DND-41 (cell line): ENCODE measurements around the gene RCAN1.

Experiments
- ATAC-seq: fragments of 200-7000 bp; cut with Tn5 transposase; 3 replicates; pipeline ENCODE4 v1.9.1; 2021; ENCODE audit warnings: low read depth; ENCODE audit not compliant: insufficient read depth
- DNase-seq: peaks from one replicate; pipeline ENCODE4 v3.0.0-alpha.2; 2020
- H2AFZ ChIP-seq: 2 replicates; pipeline ENCODE4 v1.6.0; 2012; ENCODE audit warnings: low read depth, low read length
- H3K27ac ChIP-seq: 2 replicates; pipeline ENCODE4 v1.5.1; 2012; ENCODE audit warnings: low read length, inconsistent platforms
- H3K27me3 ChIP-seq: fragments of 200-600 bp; sonication (generic); 2 replicates; pipeline ENCODE4 v1.6.0; 2012; ENCODE audit warnings: low read length, mild to moderate bottlenecking, inconsistent platforms; ENCODE audit not compliant: insufficient read depth, poor library complexity
- H3K36me3 ChIP-seq: 2 replicates; pipeline ENCODE4 v1.5.1; 2012; ENCODE audit warnings: low read length, inconsistent platforms; ENCODE audit not compliant: insufficient read depth
- H3K4me1 ChIP-seq: 2 replicates; pipeline ENCODE4 v1.5.1; 2012; ENCODE audit warnings: mild to moderate bottlenecking, low read length; ENCODE audit not compliant: insufficient read depth
- H3K4me2 ChIP-seq: 2 replicates; pipeline ENCODE4 v1.6.0; 2012; ENCODE audit warnings: mild to moderate bottlenecking, moderate library complexity, low read length, inconsistent platforms; ENCODE audit not compliant: insufficient read depth
- H3K4me3 ChIP-seq, 2 experiments: fragments of 200-600 bp in 1 of 2; shearing (Covaris generic) in 1 of 2; 2 replicates each; pipeline ENCODE4 v1.5.1; 2012 to 2016; ENCODE audit warnings: inconsistent platforms in 2 of 2, low read length in 2 of 2, mild to moderate bottlenecking in 2 of 2, low read depth in 1 of 2, moderate library complexity in 1 of 2
- H3K79me2 ChIP-seq: 2 replicates; pipeline ENCODE4 v1.6.0; 2012; ENCODE audit warnings: low read length, inconsistent platforms; ENCODE audit not compliant: insufficient read depth
- H3K9ac ChIP-seq: 2 replicates; pipeline ENCODE4 v1.6.0; 2012; ENCODE audit warnings: low read depth, mild to moderate bottlenecking, inconsistent platforms, low read length, moderate library complexity
- H3K9me3 ChIP-seq: 2 replicates; pipeline ENCODE4 v1.5.1; 2012; ENCODE audit warnings: low read length, moderate library complexity, mild to moderate bottlenecking, inconsistent platforms; ENCODE audit not compliant: insufficient read depth, severe bottlenecking
- H4K20me1 ChIP-seq: 2 replicates; pipeline ENCODE4 v1.6.0; 2012; ENCODE audit warnings: low read length; ENCODE audit not compliant: insufficient read depth
- EZH2 ChIP-seq: IDR thresholded peaks from 3 replicates; pipeline ENCODE4 v1.6.1; 2012; ENCODE audit warnings: borderline replicate concordance, low read depth, mild to moderate bottlenecking, moderate library complexity, low read length, inconsistent platforms; ENCODE audit not compliant: severe bottlenecking
- TF ChIP-seq, protein P1 (sequence below): IDR thresholded peaks from 2 replicates; pipeline ENCODE4 v1.5.1; 2012; ENCODE audit warnings: borderline replicate concordance, low read length, moderate library complexity, mild to moderate bottlenecking; ENCODE audit not compliant: poor library complexity, severe bottlenecking; ENCODE audit errors: extremely low read depth

RCAN1 gene

DNA sequence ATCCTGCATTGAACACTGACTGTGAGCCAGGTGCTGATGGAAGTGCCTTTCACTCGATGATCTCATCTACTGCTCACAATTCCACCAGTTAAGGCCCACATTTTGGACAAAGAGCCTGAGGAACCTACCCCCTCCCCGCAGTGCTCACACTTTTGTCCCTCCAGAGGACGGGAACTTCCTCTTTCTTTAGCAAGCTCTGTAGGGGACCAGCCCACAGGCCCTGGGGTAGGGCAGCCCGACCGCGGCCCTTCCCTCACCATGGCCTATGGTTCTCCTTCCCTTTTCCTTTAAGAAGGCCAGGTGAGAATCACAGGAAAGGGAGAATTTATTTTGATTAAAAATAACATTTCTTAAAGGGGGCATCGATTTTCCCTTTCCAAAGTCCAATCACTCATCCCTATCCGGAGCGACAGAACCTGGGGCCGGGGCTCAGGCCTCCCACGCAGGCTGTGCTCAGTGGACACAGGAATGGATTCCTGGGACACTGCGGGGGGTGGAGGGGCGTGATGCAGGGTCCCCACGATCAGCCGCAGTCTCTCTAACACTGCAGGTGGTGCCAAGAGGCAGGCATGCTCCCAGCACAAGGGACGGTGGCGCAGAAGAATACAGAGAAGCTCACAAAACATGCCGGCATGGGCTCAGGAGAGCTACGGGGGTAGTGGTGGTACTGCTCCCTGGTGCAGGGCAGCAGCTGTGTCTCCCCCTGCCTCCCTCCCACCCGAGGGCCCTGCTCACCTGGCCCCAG is 94.0 kb downstream of the RCAN1 start:
- DNase-seq, result no peak
- no peaks in the 10 kb centered on the region for H3K79me2 ChIP-seq
- no peak overlapping the region for H3K4me2 ChIP-seq
- no peaks in the 10 kb centered on the region for H3K9me3 ChIP-seq
- ATAC-seq, result no peak
- H3K4me3 ChIP-seq, result no peak overlapping the region
- no peak overlapping the region for H3K9ac ChIP-seq
- no peak overlapping the region for H2AFZ ChIP-seq
- H3K27ac ChIP-seq, result no peak overlapping the region
- H3K4me1 ChIP-seq, result no peaks in the 10 kb centered on the region
- TF ChIP-seq, protein P1, sequence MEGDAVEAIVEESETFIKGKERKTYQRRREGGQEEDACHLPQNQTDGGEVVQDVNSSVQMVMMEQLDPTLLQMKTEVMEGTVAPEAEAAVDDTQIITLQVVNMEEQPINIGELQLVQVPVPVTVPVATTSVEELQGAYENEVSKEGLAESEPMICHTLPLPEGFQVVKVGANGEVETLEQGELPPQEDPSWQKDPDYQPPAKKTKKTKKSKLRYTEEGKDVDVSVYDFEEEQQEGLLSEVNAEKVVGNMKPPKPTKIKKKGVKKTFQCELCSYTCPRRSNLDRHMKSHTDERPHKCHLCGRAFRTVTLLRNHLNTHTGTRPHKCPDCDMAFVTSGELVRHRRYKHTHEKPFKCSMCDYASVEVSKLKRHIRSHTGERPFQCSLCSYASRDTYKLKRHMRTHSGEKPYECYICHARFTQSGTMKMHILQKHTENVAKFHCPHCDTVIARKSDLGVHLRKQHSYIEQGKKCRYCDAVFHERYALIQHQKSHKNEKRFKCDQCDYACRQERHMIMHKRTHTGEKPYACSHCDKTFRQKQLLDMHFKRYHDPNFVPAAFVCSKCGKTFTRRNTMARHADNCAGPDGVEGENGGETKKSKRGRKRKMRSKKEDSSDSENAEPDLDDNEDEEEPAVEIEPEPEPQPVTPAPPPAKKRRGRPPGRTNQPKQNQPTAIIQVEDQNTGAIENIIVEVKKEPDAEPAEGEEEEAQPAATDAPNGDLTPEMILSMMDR, result no peak
- TF ChIP-seq EZH2, result no peak
- H3K36me3 ChIP-seq, result peaks cover 64% of the 10 kb centered on the region
- H3K27me3 ChIP-seq, result no peaks in the 10 kb centered on the region
- no peaks in the 10 kb centered on the region for H4K20me1 ChIP-seq

DNA sequence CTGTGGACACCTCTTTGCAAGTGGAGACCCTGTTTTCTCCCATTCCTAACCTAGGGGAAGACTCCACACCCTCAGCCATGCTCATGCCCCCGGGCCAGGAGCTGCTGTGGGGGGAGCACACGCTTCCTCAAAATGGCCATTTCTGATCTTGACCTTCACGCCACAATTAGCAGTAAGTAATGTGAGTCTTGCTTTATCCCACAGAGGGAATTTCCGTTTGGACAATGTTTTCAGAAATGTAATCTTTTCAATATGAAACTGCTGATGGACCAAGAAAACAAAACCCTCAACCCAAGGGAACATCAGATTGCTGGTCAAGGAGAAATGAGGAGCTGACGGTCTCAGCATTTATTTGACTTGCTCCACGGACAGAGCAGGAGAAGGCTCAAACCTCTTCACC is 94.6 kb downstream of the RCAN1 start:
- no peaks in the 10 kb centered on the region for H3K79me2 ChIP-seq
- H3K27ac ChIP-seq, result no peak overlapping the region
- H3K9ac ChIP-seq, result no peak overlapping the region
- no peaks in the 10 kb centered on the region for H3K9me3 ChIP-seq
- no peak overlapping the region for H3K4me3 ChIP-seq
- no peaks in the 10 kb centered on the region for H4K20me1 ChIP-seq
- DNase-seq (no peak), ATAC-seq (no peak)
- H3K36me3 ChIP-seq, result peaks cover 69% of the 10 kb centered on the region
- no peak overlapping the region for H2AFZ ChIP-seq
- H3K27me3 ChIP-seq, result no peaks in the 10 kb centered on the region
- H3K4me1 ChIP-seq, result no peaks in the 10 kb centered on the region
- TF ChIP-seq, protein P1, result no peak
- TF ChIP-seq EZH2, result no peak
- H3K4me2 ChIP-seq, result no peak overlapping the region

DNA sequence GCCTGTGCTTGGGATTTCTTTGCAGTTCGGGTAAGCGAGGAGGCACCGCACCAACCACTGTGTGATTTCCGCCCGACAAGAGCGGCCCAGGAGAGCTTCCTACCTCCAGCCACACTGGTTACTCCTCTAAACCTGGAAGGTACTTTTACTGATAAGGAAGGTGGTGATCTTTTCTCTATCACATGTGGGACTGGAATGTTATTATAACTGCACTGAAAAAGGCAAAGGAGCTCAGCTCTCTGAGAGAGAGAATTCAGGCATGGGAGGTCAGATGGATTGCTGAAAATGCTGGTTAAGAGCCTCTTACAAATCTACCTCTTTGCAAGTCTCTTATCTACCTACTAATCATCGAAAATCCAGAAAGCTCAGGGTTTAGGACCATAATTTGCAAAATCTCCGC is 95.2 kb downstream of the RCAN1 start:
- no peak overlapping the region for H3K27ac ChIP-seq
- no peaks in the 10 kb centered on the region for H3K79me2 ChIP-seq
- H3K9ac ChIP-seq, result no peak overlapping the region
- no peaks in the 10 kb centered on the region for H3K4me1 ChIP-seq
- ATAC-seq, result no peak
- no peaks in the 10 kb centered on the region for H4K20me1 ChIP-seq
- no peak overlapping the region for H2AFZ ChIP-seq
- H3K9me3 ChIP-seq, result no peaks in the 10 kb centered on the region
- no peak overlapping the region for H3K4me3 ChIP-seq
- TF ChIP-seq, protein P1, result no peak
- TF ChIP-seq EZH2, result no peak
- no peaks in the 10 kb centered on the region for H3K27me3 ChIP-seq
- no peak overlapping the region for H3K4me2 ChIP-seq
- no peak for DNase-seq
- H3K36me3 ChIP-seq, result peaks cover 71% of the 10 kb centered on the region
